Measurements from ENCODE around the gene PHACTR3. TPM values are rescaled to one million over a fixed set of nuclear protein-coding genes. Genes with fewer than 3 reads are reported as not detected.
A peak's percentile ranks its signal among the peaks of the same experiment; 100 is the strongest.

The PHACTR3 gene
- polyA plus RNA-seq, 3 donors from 2014 or later = not detected

DNA sequence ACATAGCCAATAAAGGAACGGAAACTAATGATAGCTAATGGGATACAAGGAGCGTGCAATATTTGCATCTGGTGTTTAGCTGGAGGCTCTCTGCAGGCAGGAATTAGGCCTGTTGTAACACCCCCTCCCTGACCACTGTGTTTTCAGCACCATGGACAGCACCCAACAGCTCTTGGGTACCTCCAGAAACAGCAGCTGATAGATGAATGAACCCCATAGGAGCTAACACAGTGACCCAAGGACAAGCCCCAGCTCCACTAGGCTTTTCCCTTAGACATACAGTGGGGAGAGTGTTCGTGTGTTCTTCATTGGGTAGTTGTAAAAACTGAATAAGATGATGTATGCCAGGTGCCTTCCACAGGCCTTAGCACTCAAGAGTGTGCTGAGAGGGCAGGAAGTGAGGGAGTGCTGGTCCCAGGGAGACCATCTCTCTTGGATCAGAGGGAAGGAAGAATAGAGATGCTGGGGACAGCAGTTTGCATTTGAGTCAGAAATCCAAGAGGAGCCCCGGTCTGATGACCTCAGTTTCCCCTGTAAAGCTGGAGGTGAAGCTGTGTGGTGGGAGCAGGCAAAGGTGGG is 161.3 kb downstream of the PHACTR3 start:
- Mint-ChIP-seq H3K27me3 (ENCODE audit: low read depth in 3 of 3) (peaks cover 2 to 4% (median 3%) of the 10 kb centered on the region in 3 donors), H3K4me3 (no peak overlapping the region), H3K36me3 (no peaks in the 10 kb centered on the region), H3K27ac (no peak overlapping the region), H3K9me3 (peaks cover 0 to 2% (median 0%) of the 10 kb centered on the region in 6 donors), H3K4me1 (no peaks in the 10 kb centered on the region)
- DNase-seq = peak in 1 of 3 donors; percentile 3

DNA sequence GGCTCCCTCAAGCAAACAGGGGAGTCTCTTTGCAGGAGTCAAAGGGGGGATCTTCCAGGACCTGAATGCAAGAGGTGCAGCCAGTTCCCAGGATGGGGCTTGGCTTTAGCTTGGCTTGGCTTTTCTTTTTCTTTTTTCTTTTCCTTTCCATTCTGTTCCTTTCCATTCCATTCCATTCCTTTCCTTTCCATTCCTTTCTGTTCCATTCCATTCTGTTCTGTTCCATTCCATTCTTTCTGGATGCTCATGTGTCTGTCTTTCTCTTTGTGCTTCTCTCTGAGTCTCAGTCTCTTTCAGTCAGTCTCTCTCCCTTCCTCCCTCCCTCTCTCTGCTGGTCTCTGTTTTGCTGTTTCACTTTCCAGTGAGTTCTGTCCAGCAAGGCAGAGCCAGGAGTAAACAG is 163.3 kb downstream of the PHACTR3 start:
- peaks cover 3 to 6% (median 4%) of the 10 kb centered on the region in 3 donors for H3K27me3 Mint-ChIP-seq (ENCODE audit: low read depth in 3 of 3)
- H3K9me3 Mint-ChIP-seq = peaks cover 0 to 2% (median 0%) of the 10 kb centered on the region in 6 donors
- H3K27ac Mint-ChIP-seq = no peak overlapping the region
- no peaks in the 10 kb centered on the region for H3K4me1 Mint-ChIP-seq
- H3K4me3 Mint-ChIP-seq = no peak overlapping the region
- DNase-seq = no peak
- no peaks in the 10 kb centered on the region for H3K36me3 Mint-ChIP-seq

DNA sequence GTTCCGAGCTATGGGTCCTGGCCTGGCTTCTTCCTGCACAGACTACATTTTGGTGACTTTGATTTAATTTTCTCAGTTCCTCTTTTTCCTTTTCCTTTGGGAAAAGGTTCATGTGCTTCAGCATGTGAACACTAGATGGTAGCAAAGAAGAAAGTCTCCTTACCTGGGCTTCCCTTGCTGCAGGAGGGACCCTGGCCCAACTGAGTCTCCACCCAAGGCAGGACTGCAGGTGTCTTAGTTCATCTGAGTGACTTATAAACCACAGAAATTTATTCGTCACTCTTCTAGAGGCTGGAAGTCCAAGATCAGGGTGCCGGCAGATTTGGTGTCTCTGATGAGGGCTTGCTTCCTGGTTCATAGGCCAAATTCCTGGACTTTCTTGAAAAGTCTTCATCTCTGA is 165.9 kb downstream of the PHACTR3 start:
- Mint-ChIP-seq H3K4me1 (no peaks in the 10 kb centered on the region), H3K9me3 (peaks cover 0 to 2% (median 0%) of the 10 kb centered on the region in 6 donors), H3K4me3 (no peak overlapping the region), H3K27me3 (ENCODE audit: low read depth in 3 of 3) (peaks cover 1 to 9% (median 6%) of the 10 kb centered on the region in 3 donors), H3K36me3 (no peaks in the 10 kb centered on the region), H3K27ac (no peak overlapping the region)
- no peak for DNase-seq

DNA sequence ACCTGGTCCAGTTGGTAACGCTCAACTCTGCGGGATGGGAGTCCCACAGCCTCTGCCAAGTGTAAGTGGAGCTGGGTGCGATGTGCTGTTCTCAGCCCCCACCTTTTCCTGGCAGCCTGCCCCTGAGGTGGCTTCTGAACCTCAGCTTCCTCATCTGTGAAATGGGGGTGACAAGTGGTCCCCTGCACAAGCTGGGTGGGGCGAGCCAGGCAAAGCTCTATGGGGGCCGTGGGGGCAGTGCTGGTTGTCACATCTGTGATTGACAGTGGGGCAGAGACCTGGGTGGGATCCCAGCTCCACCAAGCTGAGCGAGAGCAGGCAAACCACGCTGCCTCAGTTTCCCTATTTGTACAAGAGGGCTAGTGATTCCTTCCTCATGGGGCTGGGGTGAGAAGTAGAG is 166.5 kb downstream of the PHACTR3 start:
- Mint-ChIP-seq H3K27me3 (ENCODE audit: low read depth in 3 of 3) (peaks cover 0 to 9% (median 6%) of the 10 kb centered on the region in 3 donors), H3K27ac (no peak overlapping the region), H3K4me1 (no peaks in the 10 kb centered on the region), H3K9me3 (no peaks in the 10 kb centered on the region), H3K36me3 (no peaks in the 10 kb centered on the region), H3K4me3 (no peak overlapping the region)
- no peak for DNase-seq

DNA sequence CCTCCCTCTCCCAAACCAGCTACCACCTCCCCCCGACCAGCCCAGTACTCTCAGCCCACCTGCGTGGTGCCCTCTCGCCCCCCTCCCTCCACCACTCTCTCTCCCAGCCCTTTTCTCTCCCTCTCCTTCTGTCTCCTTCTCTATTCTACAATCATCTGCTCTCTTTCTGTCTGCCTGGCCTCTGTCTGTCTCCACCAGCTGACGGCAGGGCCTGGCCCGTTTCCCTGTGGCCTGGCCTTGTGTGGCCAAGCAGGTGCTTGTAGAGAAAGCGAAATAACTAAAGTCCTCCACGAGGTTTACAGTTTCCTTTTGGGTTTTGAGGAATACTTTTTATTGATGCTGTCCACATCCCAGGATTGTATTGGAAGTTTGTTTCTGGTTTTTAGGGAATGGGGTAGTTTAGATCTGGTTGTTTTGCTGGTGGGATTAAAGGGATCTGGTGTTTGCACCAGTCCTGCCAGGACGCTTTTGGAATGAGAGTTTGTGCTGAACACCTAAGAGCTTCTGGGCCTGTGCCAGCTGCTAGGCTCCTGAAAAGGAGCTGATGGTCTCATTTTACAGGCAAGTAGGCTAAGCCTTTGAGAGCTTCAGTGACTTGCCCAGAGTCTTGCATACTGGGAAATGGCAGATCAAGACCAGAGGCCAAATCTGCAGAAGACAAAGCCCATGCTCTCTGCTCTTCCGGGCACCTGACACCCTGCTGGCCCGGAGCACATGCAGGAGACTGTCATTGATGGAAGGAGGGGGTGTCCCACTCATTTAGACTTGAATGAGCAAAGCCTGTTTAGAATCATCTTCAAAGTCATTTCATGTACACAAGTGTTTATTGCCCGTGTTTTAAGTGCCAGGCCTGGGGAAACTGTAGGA is 167.4 kb downstream of the PHACTR3 start:
- Mint-ChIP-seq H3K4me1 (no peaks in the 10 kb centered on the region), H3K36me3 (no peaks in the 10 kb centered on the region), H3K27me3 (ENCODE audit: low read depth in 3 of 3) (peaks cover 0 to 9% (median 6%) of the 10 kb centered on the region in 3 donors), H3K4me3 (no peak overlapping the region), H3K27ac (no peak overlapping the region), H3K9me3 (no peaks in the 10 kb centered on the region)
- DNase-seq = no peak

DNA sequence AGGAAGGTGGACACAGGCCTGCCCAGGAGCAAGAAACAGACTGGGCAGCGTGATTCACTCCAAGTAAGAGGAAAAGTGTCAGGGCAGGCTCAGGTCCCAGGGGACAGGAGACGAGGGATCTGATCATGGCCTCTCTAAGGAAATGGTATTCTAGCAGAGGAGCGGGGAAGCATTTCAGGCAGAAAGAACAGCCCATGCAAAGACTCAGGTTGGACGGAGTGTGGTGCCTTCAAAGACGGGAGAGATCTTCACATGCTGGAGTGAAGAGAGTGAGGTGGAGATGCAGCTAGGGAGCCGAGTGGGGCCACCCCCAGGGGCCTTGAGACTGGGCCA is 168.0 kb downstream of the PHACTR3 start:
- no peak for DNase-seq
- Mint-ChIP-seq H3K27me3 (ENCODE audit: low read depth in 3 of 3) (peaks cover 1 to 12% (median 4%) of the 10 kb centered on the region in 3 donors), H3K9me3 (no peaks in the 10 kb centered on the region), H3K4me3 (no peak overlapping the region), H3K4me1 (no peaks in the 10 kb centered on the region), H3K36me3 (no peaks in the 10 kb centered on the region), H3K27ac (no peak overlapping the region)

DNA sequence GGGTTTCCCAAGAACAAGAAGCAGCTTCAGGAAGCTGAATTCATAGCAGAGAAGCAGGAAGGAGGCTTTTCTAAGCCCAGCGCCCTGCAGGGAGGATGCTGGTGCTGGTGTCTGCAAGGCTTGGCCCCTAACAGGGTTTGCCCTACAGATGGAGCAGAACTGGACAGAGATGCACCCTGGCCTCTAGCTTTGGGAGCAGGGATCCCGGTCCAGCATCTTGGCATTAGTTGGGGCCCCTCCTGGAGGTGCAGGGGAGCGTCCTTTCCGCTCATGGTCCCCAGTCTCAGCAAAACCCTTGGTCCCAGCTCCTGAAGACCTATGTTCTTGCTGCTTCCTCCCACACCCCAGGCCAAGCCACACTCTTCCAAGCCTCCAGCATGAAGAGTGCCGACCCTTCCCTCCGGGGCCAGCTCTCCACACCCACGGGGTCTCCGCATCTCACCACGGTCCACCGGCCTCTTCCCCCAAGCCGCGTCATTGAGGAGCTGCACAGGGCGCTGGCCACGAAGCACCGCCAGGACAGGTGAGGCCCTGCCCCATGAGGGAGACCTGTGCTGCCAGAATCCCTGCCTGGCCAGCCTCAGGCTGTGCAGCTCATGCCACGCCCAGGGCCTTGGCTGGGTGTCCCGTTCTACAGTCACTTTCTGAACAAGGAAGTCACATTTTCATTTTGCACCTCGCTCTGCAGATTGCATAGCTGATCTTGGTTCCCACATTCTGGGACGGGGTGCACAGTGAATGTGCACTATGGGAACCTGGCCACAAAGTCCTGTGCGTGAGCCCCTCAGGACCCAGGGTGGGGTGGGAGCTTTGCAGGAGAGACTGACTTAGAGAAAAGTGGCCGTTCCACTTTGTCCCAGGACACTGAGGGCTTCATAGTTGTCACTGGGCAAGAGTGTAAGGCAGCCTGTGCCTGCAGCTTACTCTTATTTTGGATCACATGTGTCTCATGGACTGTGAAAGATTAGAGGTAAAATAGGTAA is 168.9 kb downstream of the PHACTR3 start:
- Mint-ChIP-seq H3K9me3 (no peaks in the 10 kb centered on the region), H3K36me3 (no peaks in the 10 kb centered on the region), H3K27me3 (ENCODE audit: low read depth in 3 of 3) (peaks cover 2 to 10% (median 3%) of the 10 kb centered on the region in 3 donors), H3K4me3 (no peak overlapping the region), H3K27ac (no peak overlapping the region), H3K4me1 (no peaks in the 10 kb centered on the region)
- DNase-seq = no peak

DNA sequence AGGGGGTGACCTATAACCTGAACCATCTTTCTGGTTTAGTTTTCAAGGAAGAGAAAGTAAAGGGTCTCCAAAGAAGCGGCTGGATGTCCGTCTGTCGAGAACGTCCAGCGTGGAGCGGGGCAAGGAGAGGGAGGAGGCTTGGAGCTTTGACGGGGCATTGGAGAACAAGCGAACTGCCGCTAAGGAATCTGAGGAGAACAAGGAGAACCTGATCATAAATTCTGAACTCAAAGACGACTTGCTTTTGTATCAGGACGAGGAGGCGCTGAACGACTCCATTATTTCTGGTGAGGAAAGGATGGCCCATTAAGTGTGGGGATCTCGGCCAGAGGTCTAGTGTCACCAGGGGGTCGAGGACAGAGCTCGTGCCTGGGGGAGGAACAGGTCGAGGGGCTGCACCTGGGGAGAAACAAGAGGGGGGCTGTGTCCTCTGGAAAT is 169.9 kb downstream of the PHACTR3 start:
- Mint-ChIP-seq H3K36me3 (no peaks in the 10 kb centered on the region), H3K4me3 (no peak overlapping the region), H3K9me3 (no peaks in the 10 kb centered on the region), H3K27ac (no peak overlapping the region), H3K27me3 (ENCODE audit: low read depth in 3 of 3) (peaks cover 2 to 10% (median 3%) of the 10 kb centered on the region in 3 donors), H3K4me1 (no peaks in the 10 kb centered on the region)
- no peak for DNase-seq

DNA sequence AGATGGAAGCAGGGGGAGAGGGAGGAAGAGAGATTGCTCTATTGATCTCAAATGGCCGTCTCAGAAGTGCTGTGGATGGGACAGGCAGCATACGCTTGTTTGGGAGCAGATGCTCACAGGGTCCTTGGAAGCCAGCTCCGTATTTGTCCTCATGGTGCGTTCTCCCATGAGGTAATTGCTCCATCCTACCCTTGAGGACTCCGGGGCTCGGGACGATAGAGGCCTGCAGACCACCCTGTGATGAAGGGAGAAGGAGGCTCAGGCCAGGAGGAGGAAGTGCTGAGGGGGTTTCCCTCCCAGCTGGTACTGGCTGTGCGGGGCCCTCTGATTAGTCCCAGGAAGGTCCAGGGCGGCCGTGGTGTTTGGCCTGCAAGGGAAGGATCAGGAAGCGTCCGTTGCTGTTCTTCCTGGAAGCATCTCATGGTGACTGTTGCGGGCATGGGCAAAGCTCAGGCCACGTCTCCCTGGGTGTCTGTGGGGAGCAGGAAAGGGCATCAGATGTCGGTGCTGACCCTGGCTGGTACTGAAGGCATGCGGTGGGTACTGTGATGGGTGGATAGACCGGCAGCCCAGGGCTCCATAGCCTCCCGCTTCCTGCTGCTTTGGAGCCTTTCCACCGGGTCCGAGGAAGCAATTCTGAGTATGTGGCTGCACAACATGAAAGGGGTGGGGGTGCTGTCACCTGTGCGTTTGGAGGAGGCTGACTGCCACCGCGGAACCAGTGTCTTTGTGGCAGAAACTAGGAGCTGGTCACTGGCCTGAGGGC is 170.8 kb downstream of the PHACTR3 start:
- Mint-ChIP-seq H3K9me3 (no peaks in the 10 kb centered on the region), H3K4me1 (no peaks in the 10 kb centered on the region), H3K36me3 (no peaks in the 10 kb centered on the region), H3K4me3 (no peak overlapping the region), H3K27ac (no peak overlapping the region), H3K27me3 (ENCODE audit: low read depth in 3 of 3) (peaks cover 3 to 10% (median 5%) of the 10 kb centered on the region in 3 donors)
- no peak for DNase-seq

DNA sequence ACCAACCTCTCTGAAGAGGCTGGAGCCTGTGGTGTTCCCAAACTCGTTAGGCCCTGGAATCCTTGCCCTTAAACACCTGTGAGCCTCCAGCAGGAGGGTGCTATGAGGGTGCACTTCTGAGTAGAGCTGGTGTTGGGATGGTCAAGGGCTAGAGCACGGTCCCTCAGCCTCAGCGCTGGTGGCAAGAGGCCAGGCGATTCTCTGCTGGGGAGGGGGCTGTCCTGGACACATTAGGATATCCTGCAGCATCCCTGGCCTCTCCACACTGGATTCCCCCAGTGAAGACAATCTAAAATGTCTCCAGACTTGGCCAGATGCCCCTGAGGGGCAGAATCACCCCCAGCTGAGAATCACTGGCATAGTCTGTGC is 171.3 kb downstream of the PHACTR3 start:
- Mint-ChIP-seq H3K9me3 (no peaks in the 10 kb centered on the region), H3K27ac (no peak overlapping the region), H3K36me3 (no peaks in the 10 kb centered on the region), H3K4me3 (no peak overlapping the region), H3K4me1 (no peaks in the 10 kb centered on the region), H3K27me3 (ENCODE audit: low read depth in 3 of 3) (peaks cover 3 to 9% (median 5%) of the 10 kb centered on the region in 3 donors)
- no peak for DNase-seq

DNA sequence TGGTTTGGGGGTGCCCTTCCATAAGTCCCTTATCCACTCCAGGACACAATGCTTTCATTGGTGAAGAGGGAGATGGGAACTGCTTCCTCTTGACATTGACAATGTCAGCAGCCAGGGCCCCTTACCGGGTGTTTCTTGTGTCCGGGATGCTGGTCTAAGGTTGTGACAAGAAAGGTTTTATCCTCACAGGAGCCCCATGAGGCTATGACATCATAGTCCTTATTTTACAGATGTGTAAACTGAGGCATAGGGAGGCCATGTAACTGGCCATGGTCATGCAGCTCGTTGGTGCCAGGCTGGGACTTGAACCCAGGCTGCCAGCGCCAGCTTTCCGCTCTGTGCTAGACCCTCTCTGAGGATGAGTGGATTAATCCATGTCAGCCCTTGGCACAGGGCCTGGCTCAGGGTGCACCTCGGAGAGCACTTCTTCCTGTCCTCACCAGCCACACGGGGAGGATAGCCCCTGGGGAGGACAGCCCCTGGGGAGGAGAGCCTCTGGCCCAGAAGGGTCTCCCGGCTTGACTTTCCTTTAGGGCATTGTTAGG is 171.8 kb downstream of the PHACTR3 start:
- Mint-ChIP-seq H3K36me3 (no peaks in the 10 kb centered on the region), H3K27ac (no peak overlapping the region), H3K9me3 (no peaks in the 10 kb centered on the region), H3K4me1 (no peaks in the 10 kb centered on the region), H3K4me3 (no peak overlapping the region), H3K27me3 (ENCODE audit: low read depth in 3 of 3) (peaks cover 3 to 6% (median 5%) of the 10 kb centered on the region in 3 donors)
- no peak for DNase-seq

DNA sequence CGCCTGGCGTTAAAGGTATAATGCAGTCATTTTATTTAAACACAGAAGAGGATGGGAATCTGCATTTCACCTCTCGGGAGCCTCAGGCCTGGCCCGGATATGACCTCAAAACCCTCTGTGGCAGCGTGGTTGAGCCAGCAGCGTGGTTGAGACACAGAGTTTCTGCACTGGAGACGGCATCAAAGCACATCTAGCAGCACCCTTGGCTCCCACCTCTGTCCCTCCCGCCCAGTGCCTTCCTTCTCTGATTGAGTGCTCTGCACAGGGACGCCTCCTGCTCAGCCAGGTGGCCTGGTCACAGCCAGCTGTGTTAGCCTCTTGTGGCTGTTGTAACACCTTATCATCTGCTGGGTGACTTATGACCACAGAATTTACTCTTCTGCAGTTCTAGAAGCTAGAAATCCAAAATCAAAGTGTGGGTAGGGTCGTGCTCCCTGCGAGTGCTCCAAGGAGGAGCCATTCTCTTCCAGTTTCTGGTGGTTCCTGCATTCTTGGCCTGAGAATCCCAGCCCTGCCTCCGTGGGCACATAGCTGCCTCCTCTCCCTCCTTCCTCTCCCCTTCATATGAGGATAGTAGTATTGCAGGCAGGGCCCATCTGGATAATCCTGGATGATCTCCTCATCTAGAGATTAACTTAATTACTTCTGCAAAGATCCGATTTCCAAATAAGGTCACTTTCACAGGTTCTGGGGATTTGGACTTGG is 172.4 kb downstream of the PHACTR3 start:
- Mint-ChIP-seq H3K9me3 (no peaks in the 10 kb centered on the region), H3K27ac (no peak overlapping the region), H3K4me3 (no peak overlapping the region), H3K36me3 (no peaks in the 10 kb centered on the region), H3K4me1 (no peaks in the 10 kb centered on the region), H3K27me3 (ENCODE audit: low read depth in 3 of 3) (peaks cover 3 to 6% (median 5%) of the 10 kb centered on the region in 3 donors)
- no peak for DNase-seq
